Measurements from ENCODE around the gene SND1.

GRCh38 chr7:127896659-127897058, 244.7 kb downstream of the SND1 start:
- no peak for TF ChIP-seq CTCF (IDR thresholded peaks at IDR 0.05; ENCODE audit: extremely low read depth in 1 of 2, insufficient read depth in 1 of 2, low read depth in 1 of 2, low read length in 2 of 2)
- no peak for TF ChIP-seq EZH2 (IDR thresholded peaks at IDR 0.05; ENCODE audit: borderline replicate concordance, low read depth, low read length, severe bottlenecking)
- TF ChIP-seq MAX (IDR thresholded peaks at IDR 0.05; ENCODE audit: insufficient read depth, insufficient read length) = no peak
- no peak for TF ChIP-seq POLR2A (IDR thresholded peaks at IDR 0.05; ENCODE audit: low read depth, low read length)
- TF ChIP-seq POLR2AphosphoS5 (IDR thresholded peaks at IDR 0.05; ENCODE audit: insufficient read depth, low read depth, low read length) = no peak
- TF ChIP-seq FOS (IDR thresholded peaks at IDR 0.05; ENCODE audit: borderline replicate concordance, insufficient read depth, low read length) = no peak
- TF ChIP-seq MYC (IDR thresholded peaks at IDR 0.05; ENCODE audit: low read depth, low read length) = no peak

Measured in endothelial cell of umbilical vein (primary cell).